B cell (primary cell): ENCODE data around the gene EVA1A.

Experiments used
- EZH2 ChIP-seq: IDR thresholded peaks from 2 replicates; pipeline ENCODE4 v1.6.1; 2012; ENCODE audit warnings: borderline replicate concordance, low read depth, mild to moderate bottlenecking, moderate library complexity, low read length; ENCODE audit not compliant: insufficient read depth, poor library complexity, severe bottlenecking
- TF ChIP-seq, protein P1 (sequence below): fragments of 200-600 bp; IDR thresholded peaks from one replicate; pipeline ENCODE4 v1.8.0; 2022; ENCODE audit warnings: antibody characterized with exemption, mild to moderate bottlenecking

DNA sequence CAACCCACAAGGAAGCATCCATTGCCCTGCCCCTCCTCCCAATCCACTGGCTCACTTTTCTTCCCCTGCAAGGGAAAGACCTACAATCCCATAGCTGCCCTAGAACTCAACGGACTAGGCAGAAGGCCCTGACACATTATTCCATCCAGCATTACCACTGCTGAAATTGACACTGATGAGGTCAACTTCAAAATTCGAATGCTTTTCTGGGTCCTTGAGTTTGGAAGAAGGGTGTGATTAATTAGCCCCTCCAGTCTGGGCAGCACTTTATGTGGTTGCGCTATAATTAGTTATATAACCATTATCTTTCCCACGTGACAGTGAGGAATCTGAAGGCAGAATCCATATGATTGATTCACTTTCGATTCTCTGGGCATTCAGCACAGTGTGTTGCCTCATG lies 55.7 kb downstream of the EVA1A start:
- TF ChIP-seq, protein P1, sequence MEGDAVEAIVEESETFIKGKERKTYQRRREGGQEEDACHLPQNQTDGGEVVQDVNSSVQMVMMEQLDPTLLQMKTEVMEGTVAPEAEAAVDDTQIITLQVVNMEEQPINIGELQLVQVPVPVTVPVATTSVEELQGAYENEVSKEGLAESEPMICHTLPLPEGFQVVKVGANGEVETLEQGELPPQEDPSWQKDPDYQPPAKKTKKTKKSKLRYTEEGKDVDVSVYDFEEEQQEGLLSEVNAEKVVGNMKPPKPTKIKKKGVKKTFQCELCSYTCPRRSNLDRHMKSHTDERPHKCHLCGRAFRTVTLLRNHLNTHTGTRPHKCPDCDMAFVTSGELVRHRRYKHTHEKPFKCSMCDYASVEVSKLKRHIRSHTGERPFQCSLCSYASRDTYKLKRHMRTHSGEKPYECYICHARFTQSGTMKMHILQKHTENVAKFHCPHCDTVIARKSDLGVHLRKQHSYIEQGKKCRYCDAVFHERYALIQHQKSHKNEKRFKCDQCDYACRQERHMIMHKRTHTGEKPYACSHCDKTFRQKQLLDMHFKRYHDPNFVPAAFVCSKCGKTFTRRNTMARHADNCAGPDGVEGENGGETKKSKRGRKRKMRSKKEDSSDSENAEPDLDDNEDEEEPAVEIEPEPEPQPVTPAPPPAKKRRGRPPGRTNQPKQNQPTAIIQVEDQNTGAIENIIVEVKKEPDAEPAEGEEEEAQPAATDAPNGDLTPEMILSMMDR, result no peak
- TF ChIP-seq EZH2, result no peak
